PC-9 (cell line): ENCODE results near the gene BTNL9. TPM values are rescaled to one million over a fixed set of nuclear protein-coding genes. Genes with fewer than 3 reads are reported as not detected.

Experiments used
- BruUV-seq: library from RNA; stranded (reverse); fragments of 400-500 nt; replicated peaks from 2 replicates; lab custom pipeline; 2021; lab: Mats Ljungman, UMichigan
- CTCF ChIA-PET: fragments of 300-600 bp; sonication (Branson Sonifier 250); formaldehyde crosslinking; loops from one replicate; lab custom pipeline; 2022; ENCODE audit warnings: antibody characterized with exemption; lab: Charles Lee
- POLR2A ChIA-PET: fragments of 300-600 bp; sonication (Branson Sonifier 250); formaldehyde crosslinking; loops from one replicate; lab custom pipeline; 2022; ENCODE audit warnings: antibody characterized with exemption; ENCODE audit not compliant: unreplicated experiment; lab: Charles Lee
- DNase-seq, 2 experiments: peaks; one replicate each; pipeline versions ENCODE4 v3.0.0 to v3.0.0-alpha.2; 2015 to 2022; ENCODE audit warnings: mixed read lengths in 1 of 2
- H2AFZ ChIP-seq: fragments of 200-600 bp; sonication (generic); 2 replicates; pipeline ENCODE4 v1.8.1; 2017; ENCODE audit warnings: antibody characterized with exemption
- H3F3A ChIP-seq: fragments of 200-600 bp; sonication (generic); 2 replicates; pipeline ENCODE4 v1.8.1; 2017; ENCODE audit warnings: antibody characterized with exemption, mild to moderate bottlenecking, low read depth; ENCODE audit not compliant: insufficient read depth
- H3K27ac ChIP-seq: fragments of 200-600 bp; sonication (generic); 2 replicates; pipeline ENCODE4 v1.6.1; 2016; ENCODE audit warnings: mixed run types
- H3K27me3 ChIP-seq: fragments of 200-600 bp; sonication (generic); 2 replicates; pipeline ENCODE4 v1.6.1; 2016; ENCODE audit warnings: low read depth, mixed run types; ENCODE audit not compliant: insufficient read depth
- H3K36me3 ChIP-seq: fragments of 200-600 bp; sonication (generic); 2 replicates; pipeline ENCODE4 v1.6.1; 2016; ENCODE audit warnings: low read depth, mixed run types
- H3K4me1 ChIP-seq: fragments of 200-600 bp; sonication (generic); replicated peaks from 2 replicates; pipeline ENCODE4 v1.6.1; 2016; ENCODE audit warnings: mixed run types; ENCODE audit not compliant: insufficient read depth
- H3K4me2 ChIP-seq: fragments of 200-600 bp; sonication (generic); 2 replicates; pipeline ENCODE4 v1.6.1; 2017; ENCODE audit warnings: mixed run types
- H3K4me3 ChIP-seq: fragments of 200-600 bp; sonication (generic); 2 replicates; pipeline ENCODE4 v1.6.1; 2016; ENCODE audit warnings: mixed run types
- H3K79me2 ChIP-seq: fragments of 200-600 bp; sonication (generic); 2 replicates; pipeline ENCODE4 v1.6.1; 2017; ENCODE audit warnings: low read depth, mixed run types
- H3K9me2 ChIP-seq: fragments of 200-600 bp; sonication (generic); 2 replicates; pipeline ENCODE4 v1.8.1; 2017; ENCODE audit warnings: mild to moderate bottlenecking; ENCODE audit not compliant: insufficient read depth
- H3K9me3 ChIP-seq: fragments of 200-600 bp; sonication (generic); 2 replicates; pipeline ENCODE4 v1.8.1; 2016; ENCODE audit warnings: low read depth; ENCODE audit not compliant: insufficient read depth
- H4K20me1 ChIP-seq: fragments of 200-600 bp; sonication (generic); 2 replicates; pipeline ENCODE4 v1.8.1; 2017; ENCODE audit not compliant: insufficient read depth
- EZH2 ChIP-seq: fragments of 200-600 bp; sonication (generic); IDR thresholded peaks from 2 replicates; pipeline ENCODE4 v1.8.0; 2017; ENCODE audit warnings: antibody characterized with exemption, low read depth
- intact Hi-C: fragments of 100-400 bp; cut with micrococcal nuclease; formaldehyde crosslinking; loops from one replicate; pipeline ENCODE4 v1.10.0; 2022; ENCODE audit not compliant: unreplicated experiment
- total RNA-seq: library from RNA; stranded (reverse); gene quantifications from 2 replicates; pipeline ENCODE4 v1.2.3, GENCODE V29; 2021
- TF ChIP-seq, protein P1 (sequence below): fragments of 200-600 bp; sonication (generic); conservative IDR thresholded peaks from 2 replicates; pipeline ENCODE4 v1.6.1; 2017; ENCODE audit warnings: mixed run types, antibody characterized with exemption, mild to moderate bottlenecking, moderate library complexity

Gene BTNL9
- total RNA-seq, 1 experiment from 2014 or later: not detected

GRCh38 chr5:181058321-181058720, 18.3 kb downstream of the BTNL9 start:
- intact Hi-C loops: no loop called here
- Histone ChIP-seq H4K20me1 (no peaks in the 10 kb centered on the region), H3K4me3 (no peak overlapping the region), H3K9me3 (no peaks in the 10 kb centered on the region), H3K4me2 (no peak overlapping the region), H3K4me1 (no peaks in the 10 kb centered on the region), H3F3A (no peaks in the 10 kb centered on the region), H3K79me2 (no peaks in the 10 kb centered on the region), H2AFZ (no peak overlapping the region), H3K9me2 (no peaks in the 10 kb centered on the region), H3K36me3 (no peaks in the 10 kb centered on the region), H3K27me3 (peaks cover 88% of the 10 kb centered on the region), H3K27ac (no peak overlapping the region)
- BruUV-seq: no TSS peak
- no peak for DNase-seq
- TF ChIP-seq, protein P1, sequence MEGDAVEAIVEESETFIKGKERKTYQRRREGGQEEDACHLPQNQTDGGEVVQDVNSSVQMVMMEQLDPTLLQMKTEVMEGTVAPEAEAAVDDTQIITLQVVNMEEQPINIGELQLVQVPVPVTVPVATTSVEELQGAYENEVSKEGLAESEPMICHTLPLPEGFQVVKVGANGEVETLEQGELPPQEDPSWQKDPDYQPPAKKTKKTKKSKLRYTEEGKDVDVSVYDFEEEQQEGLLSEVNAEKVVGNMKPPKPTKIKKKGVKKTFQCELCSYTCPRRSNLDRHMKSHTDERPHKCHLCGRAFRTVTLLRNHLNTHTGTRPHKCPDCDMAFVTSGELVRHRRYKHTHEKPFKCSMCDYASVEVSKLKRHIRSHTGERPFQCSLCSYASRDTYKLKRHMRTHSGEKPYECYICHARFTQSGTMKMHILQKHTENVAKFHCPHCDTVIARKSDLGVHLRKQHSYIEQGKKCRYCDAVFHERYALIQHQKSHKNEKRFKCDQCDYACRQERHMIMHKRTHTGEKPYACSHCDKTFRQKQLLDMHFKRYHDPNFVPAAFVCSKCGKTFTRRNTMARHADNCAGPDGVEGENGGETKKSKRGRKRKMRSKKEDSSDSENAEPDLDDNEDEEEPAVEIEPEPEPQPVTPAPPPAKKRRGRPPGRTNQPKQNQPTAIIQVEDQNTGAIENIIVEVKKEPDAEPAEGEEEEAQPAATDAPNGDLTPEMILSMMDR: no peak
- TF ChIP-seq EZH2: no peak
- POLR2A ChIA-PET: no interaction called here
- CTCF ChIA-PET: no interaction called here

GRCh38 chr5:181058786-181059296, 18.8 kb downstream of the BTNL9 start:
- no TSS peak for BruUV-seq
- intact Hi-C loops: no loop called here
- no peaks in the 10 kb centered on the region for H3K9me2 ChIP-seq
- POLR2A ChIA-PET: no interaction called here
- H3K4me3 ChIP-seq: no peak overlapping the region
- H2AFZ ChIP-seq: no peak overlapping the region
- H3F3A ChIP-seq: no peaks in the 10 kb centered on the region
- H3K4me1 ChIP-seq: no peaks in the 10 kb centered on the region
- H3K27me3 ChIP-seq: peaks cover 91% of the 10 kb centered on the region
- no peaks in the 10 kb centered on the region for H3K36me3 ChIP-seq
- TF ChIP-seq, protein P1: no peak
- no peak for TF ChIP-seq EZH2
- H3K27ac ChIP-seq: no peak overlapping the region
- no peaks in the 10 kb centered on the region; the same call in 1 of the 2 replicates for H3K9me3 ChIP-seq
- no peak for DNase-seq
- no peaks in the 10 kb centered on the region for H4K20me1 ChIP-seq
- CTCF ChIA-PET: no interaction called here
- H3K4me2 ChIP-seq: no peak overlapping the region
- no peaks in the 10 kb centered on the region for H3K79me2 ChIP-seq

DNA sequence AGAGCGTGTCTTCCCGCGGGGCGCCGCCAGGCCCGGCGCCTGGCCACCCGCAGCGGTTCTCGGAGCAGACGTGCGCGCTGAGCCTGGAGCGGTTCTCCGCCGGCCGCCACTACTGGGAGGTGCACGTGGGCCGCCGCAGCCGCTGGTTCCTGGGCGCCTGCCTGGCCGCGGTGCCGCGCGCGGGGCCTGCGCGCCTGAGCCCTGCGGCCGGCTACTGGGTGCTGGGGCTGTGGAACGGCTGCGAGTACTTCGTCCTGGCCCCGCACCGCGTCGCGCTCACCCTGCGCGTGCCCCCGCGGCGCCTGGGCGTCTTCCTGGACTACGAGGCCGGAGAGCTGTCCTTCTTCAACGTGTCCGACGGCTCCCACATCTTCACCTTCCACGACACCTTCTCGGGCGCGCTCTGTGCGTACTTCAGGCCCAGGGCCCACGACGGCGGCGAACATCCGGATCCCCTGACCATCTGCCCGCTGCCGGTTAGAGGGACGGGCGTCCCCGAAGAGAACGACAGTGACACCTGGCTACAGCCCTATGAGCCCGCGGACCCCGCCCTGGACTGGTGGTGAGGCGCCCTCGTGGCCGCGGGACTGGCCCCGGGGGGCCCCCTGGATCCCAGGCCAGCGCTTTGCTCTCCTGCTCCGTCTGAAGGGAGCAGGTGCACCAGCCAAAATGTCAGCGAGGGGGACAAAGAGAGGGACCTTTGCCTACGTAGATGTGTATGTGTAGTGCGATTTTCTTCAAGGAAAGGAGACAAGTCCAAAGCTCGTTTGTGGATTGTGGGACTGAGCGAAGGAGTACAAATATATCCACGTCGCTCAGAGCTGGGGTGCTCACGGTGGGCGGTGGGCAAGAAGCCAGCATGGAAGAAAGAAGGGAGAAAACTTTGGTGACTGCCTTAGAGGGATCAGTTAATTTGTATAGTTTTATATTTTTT, 19.5 kb downstream of the BTNL9 start:
- CTCF ChIA-PET: no interaction called here
- H3K79me2 ChIP-seq: no peaks in the 10 kb centered on the region
- H3K27ac ChIP-seq: no peak overlapping the region
- H3K4me1 ChIP-seq: no peaks in the 10 kb centered on the region
- H3K27me3 ChIP-seq: peaks cover 83% of the 10 kb centered on the region
- H4K20me1 ChIP-seq: no peaks in the 10 kb centered on the region
- POLR2A ChIA-PET: no interaction called here
- H3K4me3 ChIP-seq: no peak overlapping the region
- H3K9me2 ChIP-seq: no peaks in the 10 kb centered on the region
- intact Hi-C loops: no loop called here
- no peak for DNase-seq
- no peaks in the 10 kb centered on the region for H3F3A ChIP-seq
- TF ChIP-seq, protein P1: no peak
- no peak for TF ChIP-seq EZH2
- no peaks in the 10 kb centered on the region for H3K36me3 ChIP-seq
- BruUV-seq: no TSS peak
- H3K9me3 ChIP-seq: no peaks in the 10 kb centered on the region; the same call in 1 of the 2 replicates
- H2AFZ ChIP-seq: no peak overlapping the region
- no peak overlapping the region for H3K4me2 ChIP-seq
